Neuron (in vitro differentiated cells): ENCODE data around the gene RIPOR3.
"Not testable (repeated sequence)": the region's sequence is repeated elsewhere in the genome, so short reads cannot be mapped to it uniquely, and the experiment has no call there.

Experiments used
- H2AFZ ChIP-seq: one replicate; pipeline ENCODE4 v1.6.1; 2013; ENCODE audit warnings: low read depth, mild to moderate bottlenecking, inconsistent platforms, low read length, moderate library complexity
- H3K27me3 ChIP-seq: one replicate; pipeline ENCODE4 v1.6.1; 2013; ENCODE audit warnings: low read length; ENCODE audit not compliant: insufficient read depth
- H3K36me3 ChIP-seq: one replicate; pipeline ENCODE4 v1.6.1; 2013; ENCODE audit warnings: low read length; ENCODE audit not compliant: insufficient read depth
- H3K4me1 ChIP-seq: one replicate; pipeline ENCODE4 v1.6.1; 2013; ENCODE audit warnings: low read length; ENCODE audit not compliant: insufficient read depth
- H3K4me3 ChIP-seq: 2 replicates; pipeline ENCODE4 v1.5.1; 2013; ENCODE audit warnings: mild to moderate bottlenecking, low read length, moderate library complexity
- H3K9me3 ChIP-seq: one replicate; pipeline ENCODE4 v1.6.1; 2013; ENCODE audit warnings: low read length

Gene RIPOR3

DNA sequence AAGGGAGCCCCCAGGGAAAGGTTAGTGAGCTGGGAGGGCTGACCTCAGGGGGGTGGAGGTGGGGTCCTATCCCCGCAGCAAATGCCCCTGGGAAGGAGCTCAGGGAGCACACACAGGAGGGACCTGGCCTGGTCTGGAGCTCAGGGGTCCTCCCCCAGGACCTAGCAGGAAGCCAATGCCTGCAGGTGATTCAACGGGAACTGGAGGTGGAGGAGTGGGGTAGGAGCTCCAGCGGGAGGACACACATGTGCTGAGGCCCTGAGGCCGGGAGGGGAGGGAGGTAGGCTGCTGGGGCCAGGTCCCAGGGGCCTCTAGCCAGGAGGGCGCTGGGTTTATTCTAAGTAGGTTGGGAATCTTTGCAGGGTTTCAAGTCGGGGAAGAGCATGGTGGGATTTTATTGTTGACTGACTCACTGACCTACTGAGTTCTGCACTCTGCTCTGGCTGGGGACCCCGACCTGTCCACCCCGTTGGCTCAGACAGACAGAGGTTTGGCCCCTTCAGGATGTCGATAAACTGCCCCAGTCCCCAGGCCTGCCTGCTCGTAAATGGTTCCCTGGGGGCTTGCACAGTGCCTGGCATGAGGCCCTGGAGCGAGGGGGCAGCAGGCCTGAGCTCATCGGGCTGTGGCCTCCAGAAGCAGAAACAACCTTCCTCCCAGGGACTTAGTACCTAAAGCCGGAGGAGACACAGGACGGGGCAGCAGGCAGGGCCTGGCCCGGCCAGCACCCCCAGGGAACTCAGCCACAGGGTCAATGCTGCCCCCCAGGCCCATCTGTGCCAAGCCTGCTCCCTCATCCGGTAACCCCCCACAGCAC lies 62.3 kb downstream of the RIPOR3 start:
- H3K4me3 ChIP-seq = no peak overlapping the region
- peaks cover 9% of the 10 kb centered on the region for H3K4me1 ChIP-seq
- H3K9me3 ChIP-seq = no peaks in the 10 kb centered on the region
- H3K27me3 ChIP-seq = no peaks in the 10 kb centered on the region
- H3K36me3 ChIP-seq = no peaks in the 10 kb centered on the region
- no peak overlapping the region for H2AFZ ChIP-seq

DNA sequence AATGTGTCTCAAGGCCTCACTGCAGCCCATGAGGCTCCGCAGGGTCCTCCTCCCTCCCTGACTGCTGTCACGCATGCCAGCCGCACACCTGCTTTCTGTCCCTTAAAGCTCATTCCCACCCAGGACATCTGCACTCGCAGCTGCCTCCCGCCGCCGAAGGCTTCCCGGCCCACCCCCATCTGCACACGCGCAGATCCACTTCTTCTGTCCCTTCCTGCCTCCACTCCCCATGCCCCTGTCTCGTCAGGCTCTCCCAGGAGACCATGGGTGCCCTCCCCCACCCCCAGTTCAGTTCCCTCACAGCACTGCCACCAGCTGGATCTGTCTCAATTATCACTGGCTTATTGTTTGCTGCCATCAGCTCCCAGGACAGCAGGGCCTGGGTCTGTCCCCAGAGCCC lies 63.0 kb downstream of the RIPOR3 start:
- Histone ChIP-seq H2AFZ (no peak overlapping the region), H3K9me3 (no peaks in the 10 kb centered on the region), H3K4me1 (peaks cover 9% of the 10 kb centered on the region), H3K36me3 (no peaks in the 10 kb centered on the region), H3K27me3 (no peaks in the 10 kb centered on the region), H3K4me3 (no peak overlapping the region)

DNA sequence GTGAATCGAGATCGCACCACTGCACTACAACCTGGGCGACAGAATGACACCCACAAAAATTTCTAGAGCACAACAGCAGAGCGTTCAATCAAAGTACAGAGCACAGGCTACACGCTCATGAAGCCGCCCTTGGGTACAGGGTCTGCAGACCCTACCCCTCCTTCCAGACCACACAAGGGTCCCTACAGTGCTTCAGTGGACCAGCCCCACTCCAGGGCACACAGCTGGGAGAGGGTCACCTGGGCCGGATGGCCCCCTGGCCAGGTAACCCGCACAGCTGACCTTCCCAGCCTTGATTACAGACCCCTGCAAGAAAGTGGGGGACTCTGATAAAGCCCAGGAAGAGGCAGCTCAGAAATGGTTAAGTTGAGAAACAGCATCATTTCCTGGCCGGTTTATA lies 63.6 kb downstream of the RIPOR3 start:
- H3K9me3 ChIP-seq = no peaks in the 10 kb centered on the region
- peaks cover 9% of the 10 kb centered on the region for H3K4me1 ChIP-seq
- no peaks in the 10 kb centered on the region for H3K27me3 ChIP-seq
- no peak overlapping the region for H3K4me3 ChIP-seq
- no peak overlapping the region for H2AFZ ChIP-seq
- no peaks in the 10 kb centered on the region for H3K36me3 ChIP-seq

GRCh38 chr20:50625986-50626677 lies 65.2 kb downstream of the RIPOR3 start:
- Histone ChIP-seq H3K4me1 (peaks cover 9% of the 10 kb centered on the region), H3K27me3 (no peaks in the 10 kb centered on the region), H3K9me3 (peaks cover 2% of the 10 kb centered on the region), H3K4me3 (no peak overlapping the region), H3K36me3 (no peaks in the 10 kb centered on the region), H2AFZ (no peak overlapping the region)

DNA sequence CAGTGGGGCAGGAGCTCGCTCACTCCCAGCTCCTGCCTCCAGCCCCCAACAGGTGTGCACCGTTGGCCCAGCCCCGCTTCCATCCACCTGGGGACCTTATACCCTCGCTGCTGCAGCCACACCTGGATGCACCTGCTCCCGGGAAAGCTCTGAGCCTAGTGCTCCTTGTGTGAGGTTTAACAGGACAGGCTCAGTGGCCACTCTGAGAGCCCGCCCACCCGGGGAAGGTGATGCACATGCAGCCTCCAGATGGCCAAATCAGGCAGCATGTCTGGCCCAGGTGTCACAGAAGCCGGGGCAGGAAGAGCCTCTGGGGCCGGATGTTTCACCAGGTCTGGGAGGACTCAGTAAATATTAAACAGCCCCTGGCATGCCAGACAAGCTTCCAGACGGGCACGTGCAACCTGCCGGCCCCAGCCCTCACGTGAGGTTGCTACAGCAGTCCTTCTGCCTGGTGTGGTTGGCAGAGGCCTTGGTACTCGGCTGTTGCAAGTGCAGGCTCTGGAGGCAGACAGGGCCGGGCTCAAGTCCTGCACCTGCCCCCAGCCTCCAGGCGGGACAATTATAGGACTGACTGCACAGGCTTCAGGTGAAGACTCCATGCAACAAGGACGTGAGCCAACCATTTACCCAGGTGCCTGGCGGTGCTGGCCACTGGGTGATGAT lies 66.9 kb downstream of the RIPOR3 start:
- peaks cover 7% of the 10 kb centered on the region for H3K9me3 ChIP-seq
- H2AFZ ChIP-seq = no peak overlapping the region
- no peaks in the 10 kb centered on the region for H3K36me3 ChIP-seq
- no peaks in the 10 kb centered on the region for H3K27me3 ChIP-seq
- no peak overlapping the region for H3K4me3 ChIP-seq
- peaks cover 9% of the 10 kb centered on the region for H3K4me1 ChIP-seq

- Histone ChIP-seq H3K27me3 (no peaks in the 10 kb centered on the region), H3K4me3 (no peak overlapping the region), H3K36me3 (no peaks in the 10 kb centered on the region), H3K4me1 (no peaks in the 10 kb centered on the region), H2AFZ (no peak overlapping the region), H3K9me3 (peaks cover 7% of the 10 kb centered on the region)
These were observed 70.2 kb downstream of the RIPOR3 start for GRCh38 chr20:50621068-50621665.

- H3K36me3 ChIP-seq, H3K4me1 ChIP-seq, H3K9me3 ChIP-seq, H2AFZ ChIP-seq, H3K4me3 ChIP-seq, H3K27me3 ChIP-seq: not testable (repeated sequence)
These were observed 70.9 kb downstream of the RIPOR3 start for GRCh38 chr20:50620459-50620858.

GRCh38 chr20:50618537-50618936 lies 72.8 kb downstream of the RIPOR3 start:
- Histone ChIP-seq H3K4me1 (no peaks in the 10 kb centered on the region), H3K4me3 (no peak overlapping the region), H3K27me3 (peaks cover 2% of the 10 kb centered on the region), H3K36me3 (no peaks in the 10 kb centered on the region), H3K9me3 (peaks cover 7% of the 10 kb centered on the region), H2AFZ (no peak overlapping the region)

DNA sequence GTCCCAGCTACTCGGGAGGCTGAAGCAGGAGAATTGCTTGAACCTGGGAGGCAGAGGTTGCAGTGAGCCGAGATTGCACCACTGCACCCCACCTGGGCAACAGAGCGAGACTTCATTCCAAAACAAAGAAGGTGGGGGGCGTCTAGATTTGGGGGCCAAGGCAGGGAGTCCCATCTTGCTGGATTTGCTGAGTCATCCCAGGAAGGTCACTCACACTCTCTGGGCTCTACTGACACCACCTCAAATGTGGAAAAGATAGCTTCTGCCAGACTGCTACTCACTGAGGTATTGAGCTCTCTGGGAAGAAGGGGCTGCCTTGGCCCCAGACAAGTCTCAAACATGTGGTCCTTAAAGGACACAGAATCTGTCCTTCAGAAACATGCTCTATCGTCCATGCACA lies 74.3 kb downstream of the RIPOR3 start:
- Histone ChIP-seq H3K9me3 (peaks cover 7% of the 10 kb centered on the region), H3K36me3 (no peaks in the 10 kb centered on the region), H2AFZ (no peak overlapping the region), H3K4me3 (no peak overlapping the region), H3K27me3 (peaks cover 2% of the 10 kb centered on the region), H3K4me1 (no peaks in the 10 kb centered on the region)

DNA sequence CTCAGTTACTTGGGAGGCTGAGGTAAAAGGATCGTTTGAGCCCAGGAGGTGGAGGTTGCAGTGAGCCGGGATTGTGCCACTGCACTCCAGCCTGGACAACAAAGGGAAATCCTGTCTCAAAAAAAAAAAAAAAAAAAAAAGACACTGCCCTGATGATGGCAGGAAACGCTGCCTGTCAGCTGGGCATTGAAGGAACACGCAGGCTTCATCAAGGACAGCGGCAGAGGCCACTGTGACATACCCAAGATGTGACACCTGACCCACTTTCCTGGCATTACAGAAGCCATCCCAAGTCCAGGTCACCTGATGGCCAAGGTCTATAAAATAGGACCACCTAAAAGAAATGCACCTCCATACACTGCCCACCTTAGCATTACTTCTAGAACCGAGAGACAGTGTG lies 75.9 kb downstream of the RIPOR3 start:
- H3K9me3 ChIP-seq = no peaks in the 10 kb centered on the region
- H3K4me3 ChIP-seq = no peak overlapping the region
- peaks cover 2% of the 10 kb centered on the region for H3K27me3 ChIP-seq
- H3K36me3 ChIP-seq = no peaks in the 10 kb centered on the region
- H3K4me1 ChIP-seq = no peaks in the 10 kb centered on the region
- H2AFZ ChIP-seq = no peak overlapping the region

DNA sequence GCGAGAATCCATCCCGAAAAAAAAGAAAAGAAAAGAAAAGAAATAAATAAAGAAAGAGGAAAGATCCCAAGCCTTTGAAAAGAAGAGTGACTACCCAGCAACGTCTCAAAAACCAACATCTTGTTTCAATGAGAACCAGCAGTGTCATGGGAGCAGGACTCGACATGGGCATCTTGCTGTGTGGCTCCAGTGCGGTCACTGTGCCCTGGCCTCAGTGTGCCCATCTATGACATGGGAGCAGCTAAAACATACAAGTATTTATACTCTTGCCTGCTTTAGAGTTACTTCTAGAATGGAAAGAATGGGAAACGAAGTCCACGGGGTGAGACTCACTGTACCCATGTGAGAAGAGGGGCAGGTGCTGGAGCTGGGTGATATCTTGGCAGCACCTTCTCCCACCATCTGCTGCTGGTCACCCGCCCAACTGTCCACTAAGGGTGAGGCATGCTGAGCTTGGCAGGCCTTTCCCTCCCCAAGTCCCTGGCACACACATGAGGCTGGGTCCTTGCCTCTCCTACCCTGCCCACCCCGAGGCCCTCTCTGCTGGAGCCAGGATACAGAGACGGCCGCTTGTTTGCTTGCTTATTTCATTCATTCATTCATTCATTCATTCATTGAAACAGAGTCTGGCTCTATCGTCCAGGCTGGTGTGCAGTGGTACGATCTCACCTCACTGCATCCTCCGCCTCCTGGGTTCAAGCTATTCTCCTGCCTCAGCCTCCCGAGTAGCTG lies 77.7 kb downstream of the RIPOR3 start:
- Histone ChIP-seq H3K9me3 (no peaks in the 10 kb centered on the region), H3K27me3 (peaks cover 2% of the 10 kb centered on the region), H3K4me3 (no peak overlapping the region), H3K4me1 (no peaks in the 10 kb centered on the region), H2AFZ (no peak overlapping the region), H3K36me3 (no peaks in the 10 kb centered on the region)

- H3K9me3 ChIP-seq = no peaks in the 10 kb centered on the region
- H3K27me3 ChIP-seq = peaks cover 6% of the 10 kb centered on the region
- no peak overlapping the region for H3K4me3 ChIP-seq
- H2AFZ ChIP-seq = no peak overlapping the region
- H3K36me3 ChIP-seq = no peaks in the 10 kb centered on the region
- no peaks in the 10 kb centered on the region for H3K4me1 ChIP-seq
These were observed 80.1 kb downstream of the RIPOR3 start for GRCh38 chr20:50611128-50611810.
